CD4-positive, alpha-beta T cell (primary cell): ENCODE data around the gene VAPB. TPM values are rescaled to one million over a fixed set of nuclear protein-coding genes. Genes with fewer than 3 reads are reported as not detected.

Experiments used
- ATAC-seq: fragments of 200-7000 bp; cut with Tn5 transposase; one replicate; pipeline ENCODE4 v1.10.0; 2022; ENCODE audit warnings: mild to moderate bottlenecking; ENCODE audit not compliant: poor library complexity
- CTCF ChIA-PET: fragments of 350-600 bp; sonication (Branson Sonifier 250); formaldehyde crosslinking; loops from one replicate; lab custom pipeline; 2021; ENCODE audit warnings: antibody characterized with exemption, inconsistent platforms; lab: Charles Lee
- POLR2A ChIA-PET: fragments of 350-600 bp; sonication (Branson Sonifier 250); formaldehyde crosslinking; loops from one replicate; lab custom pipeline; 2021; ENCODE audit warnings: antibody characterized with exemption, inconsistent platforms; lab: Charles Lee
- DNase-seq, 14 experiments: peaks; one replicate each; pipeline ENCODE4 v3.0.0-alpha.2; 2013 to 2020; ENCODE audit warnings: mixed read lengths in 2 of 14
- H3K27ac ChIP-seq, 2 donors: one replicate each; pipeline versions ENCODE4 v1.5.1 to v1.7.0; 2013; ENCODE audit warnings: low read length in 2 of 2, low read depth in 1 of 2, mild to moderate bottlenecking in 1 of 2
- H3K27me3 ChIP-seq, 2 experiments: 1 replicate in 1 of 2; 2 replicates in 1 of 2; pipeline versions ENCODE4 v1.6.1 to v1.7.0; 2013; ENCODE audit warnings: low read length in 2 of 2, control low read depth in 1 of 2, mild to moderate bottlenecking in 1 of 2, moderate library complexity in 1 of 2; ENCODE audit not compliant: insufficient read depth in 2 of 2, control insufficient read depth in 1 of 2
- H3K36me3 ChIP-seq: one replicate; pipeline ENCODE4 v1.6.1; 2013; ENCODE audit warnings: low read length, control low read depth; ENCODE audit not compliant: insufficient read depth
- H3K4me1 ChIP-seq: one replicate; pipeline ENCODE4 v1.6.1; 2013; ENCODE audit warnings: low read length, control low read depth; ENCODE audit not compliant: insufficient read depth
- H3K4me3 ChIP-seq: one replicate; pipeline ENCODE4 v1.5.1; 2013; ENCODE audit warnings: mild to moderate bottlenecking, low read length, moderate library complexity
- H3K9me3 ChIP-seq, 2 experiments: 1 replicate in 1 of 2; 2 replicates in 1 of 2; pipeline versions ENCODE4 v1.6.1 to v1.7.0; 2013; ENCODE audit warnings: low read length in 2 of 2, mild to moderate bottlenecking in 2 of 2, control low read depth in 1 of 2, moderate library complexity in 1 of 2; ENCODE audit not compliant: control insufficient read depth in 1 of 2, insufficient read depth in 1 of 2
- H3K27ac Mint-ChIP-seq: one replicate; pipeline ENCODE4 v1.8.0; 2020; ENCODE audit warnings: mixed read lengths
- H3K27me3 Mint-ChIP-seq: one replicate; pipeline ENCODE4 v1.8.0; 2021; ENCODE audit warnings: mixed read lengths
- H3K36me3 Mint-ChIP-seq: one replicate; pipeline ENCODE4 v1.8.0; 2021; ENCODE audit warnings: low read depth, mixed read lengths
- H3K4me1 Mint-ChIP-seq: one replicate; pipeline ENCODE4 v1.8.0; 2021; ENCODE audit warnings: low read depth, mixed read lengths
- H3K4me3 Mint-ChIP-seq: one replicate; pipeline ENCODE4 v1.8.0; 2020; ENCODE audit warnings: mild to moderate bottlenecking, mixed read lengths
- H3K9me3 Mint-ChIP-seq: one replicate; pipeline ENCODE4 v1.8.0; 2020; ENCODE audit warnings: mixed read lengths
- intact Hi-C, 2 experiments: fragments of 100-400 bp; cut with DNase I in 1 of 2; cut with micrococcal nuclease in 1 of 2; formaldehyde crosslinking; loops; one replicate each; pipeline versions ENCODE4 v1.15.1 to v1.9.0; 2023 to 2025; cut with DNase I, micrococcal nuclease
- total RNA-seq, 174 experiments: library from RNA in 2 of 174; stranded (reverse) in 2 of 174; gene quantifications; one replicate each; pipeline ENCODE4 v1.2.3 and lab custom pipeline; 2021 to 2026
- TF ChIP-seq, protein P1 (sequence below): fragments of 200-600 bp; IDR thresholded peaks from one replicate; pipeline ENCODE4 v1.8.0; 2022; ENCODE audit warnings: antibody characterized with exemption, mild to moderate bottlenecking

The VAPB gene
- total RNA-seq, 2 experiments from 2014 or later, result 25.2 to 29.4 TPM

DNA sequence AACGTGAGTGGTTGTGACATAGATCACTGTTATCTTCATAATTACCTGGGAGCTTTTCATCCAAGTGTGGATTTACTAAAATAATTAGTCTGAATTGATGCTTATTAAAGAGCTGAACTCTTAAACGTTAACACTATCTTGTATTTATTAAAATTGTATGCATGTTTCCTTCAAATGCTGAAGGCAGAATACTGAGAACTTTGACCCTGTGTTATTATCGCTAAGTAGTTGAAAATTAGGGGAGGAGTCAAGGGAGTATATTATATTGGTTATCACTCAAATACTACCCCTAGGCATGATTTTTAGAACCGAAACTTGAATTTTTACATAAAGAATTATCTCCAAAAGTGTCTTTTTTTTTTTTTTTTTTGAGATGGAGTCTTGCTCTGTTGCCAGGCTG lies 5.8 kb downstream of the VAPB start:
- Histone ChIP-seq H3K27me3 (no peaks in the 10 kb centered on the region), H3K4me3 (no peak overlapping the region), H3K36me3 (peaks cover 34% of the 10 kb centered on the region), H3K27ac (no peak overlapping the region), H3K9me3 (no peaks in the 10 kb centered on the region), H3K4me1 (peaks cover 45% of the 10 kb centered on the region)
- intact Hi-C loops, result loop anchor here (5.0 to 10.0 kb wide), 3 partner anchors 50 to 2000 kb away; partner anchors contain the start of genes AURKA (in 1 of the 2) and CSTF1 (in 1 of the 2)
- Mint-ChIP-seq H3K36me3 (peaks cover 56% of the 10 kb centered on the region), H3K9me3 (no peaks in the 10 kb centered on the region), H3K27ac (no peak overlapping the region), H3K4me1 (peaks cover 89% of the 10 kb centered on the region), H3K27me3 (no peaks in the 10 kb centered on the region), H3K4me3 (no peak overlapping the region)
- ChIA-PET POLR2A (no interaction called here), CTCF (interaction anchor here (1.0 kb wide), 1 partner anchor 85 kb away, joined by 3 read pairs; the partner anchor contains the start of gene RAB22A)
- DNase-seq, result no peak
- ATAC-seq, result no peak
- TF ChIP-seq, protein P1, sequence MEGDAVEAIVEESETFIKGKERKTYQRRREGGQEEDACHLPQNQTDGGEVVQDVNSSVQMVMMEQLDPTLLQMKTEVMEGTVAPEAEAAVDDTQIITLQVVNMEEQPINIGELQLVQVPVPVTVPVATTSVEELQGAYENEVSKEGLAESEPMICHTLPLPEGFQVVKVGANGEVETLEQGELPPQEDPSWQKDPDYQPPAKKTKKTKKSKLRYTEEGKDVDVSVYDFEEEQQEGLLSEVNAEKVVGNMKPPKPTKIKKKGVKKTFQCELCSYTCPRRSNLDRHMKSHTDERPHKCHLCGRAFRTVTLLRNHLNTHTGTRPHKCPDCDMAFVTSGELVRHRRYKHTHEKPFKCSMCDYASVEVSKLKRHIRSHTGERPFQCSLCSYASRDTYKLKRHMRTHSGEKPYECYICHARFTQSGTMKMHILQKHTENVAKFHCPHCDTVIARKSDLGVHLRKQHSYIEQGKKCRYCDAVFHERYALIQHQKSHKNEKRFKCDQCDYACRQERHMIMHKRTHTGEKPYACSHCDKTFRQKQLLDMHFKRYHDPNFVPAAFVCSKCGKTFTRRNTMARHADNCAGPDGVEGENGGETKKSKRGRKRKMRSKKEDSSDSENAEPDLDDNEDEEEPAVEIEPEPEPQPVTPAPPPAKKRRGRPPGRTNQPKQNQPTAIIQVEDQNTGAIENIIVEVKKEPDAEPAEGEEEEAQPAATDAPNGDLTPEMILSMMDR, result no peak

DNA sequence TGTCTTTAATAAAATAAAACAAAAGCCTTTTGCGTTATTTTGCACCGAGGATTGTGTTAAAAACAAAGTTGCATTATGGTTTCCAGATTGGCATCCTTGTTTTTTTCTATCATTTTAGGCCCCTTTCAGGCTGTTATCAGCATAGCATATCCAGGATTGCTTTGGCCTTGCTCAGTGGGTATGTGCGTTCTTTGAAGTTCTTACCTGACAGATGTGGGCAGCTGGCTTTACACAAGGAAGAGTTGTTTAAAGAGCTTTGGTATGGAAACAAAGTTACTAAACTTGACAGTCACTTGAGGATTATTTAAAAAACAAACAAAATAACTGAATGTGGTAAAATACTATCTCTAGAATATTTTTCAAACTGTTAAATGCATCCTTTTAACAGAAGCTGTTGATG lies 6.6 kb downstream of the VAPB start:
- Histone ChIP-seq H3K9me3 (no peaks in the 10 kb centered on the region), H3K4me1 (peaks cover 41% of the 10 kb centered on the region), H3K36me3 (peaks cover 34% of the 10 kb centered on the region), H3K27ac (no peak overlapping the region), H3K4me3 (no peak overlapping the region), H3K27me3 (no peaks in the 10 kb centered on the region)
- peak overlapping the region; percentile 57 for H3K27ac Mint-ChIP-seq
- TF ChIP-seq, protein P1, result no peak
- no peak for ATAC-seq
- DNase-seq, result no peak
- peaks cover 81% of the 10 kb centered on the region for H3K4me1 Mint-ChIP-seq
- no peak overlapping the region for H3K4me3 Mint-ChIP-seq
- ChIA-PET POLR2A (no interaction called here), CTCF (no interaction called here)
- intact Hi-C loops, result loop anchor here (10.0 kb wide), 2 partner anchors 49 to 2001 kb away; partner anchors contain the start of genes AURKA (in 1 of the 2) and CSTF1 (in 1 of the 2)
- H3K27me3 Mint-ChIP-seq, result no peaks in the 10 kb centered on the region
- peaks cover 50% of the 10 kb centered on the region for H3K36me3 Mint-ChIP-seq
- no peaks in the 10 kb centered on the region for H3K9me3 Mint-ChIP-seq

DNA sequence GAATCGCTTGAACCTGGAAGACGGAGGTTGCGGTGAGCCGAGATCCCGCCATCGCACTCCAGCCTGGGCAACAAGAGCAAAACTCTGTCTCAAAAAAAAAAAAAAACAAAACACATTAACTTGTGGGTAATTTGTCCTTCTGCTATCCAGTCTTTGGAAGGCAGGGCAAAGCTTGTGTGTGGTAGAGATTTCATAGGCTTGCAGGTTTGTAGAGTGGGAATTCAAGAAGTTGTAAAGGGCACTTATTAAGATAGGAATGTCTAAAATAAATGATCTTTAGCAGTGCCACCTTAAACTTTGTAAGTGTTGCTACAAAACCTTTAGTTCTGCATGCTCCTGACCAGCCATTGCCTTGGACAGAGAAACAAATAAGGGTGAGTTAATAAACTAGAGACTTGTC lies 8.4 kb downstream of the VAPB start:
- intact Hi-C loops, result loop anchor here (10.0 kb wide), 2 partner anchors 47 to 2003 kb away; partner anchors contain the start of genes AURKA (in 1 of the 2) and CSTF1 (in 1 of the 2)
- Histone ChIP-seq H3K4me3 (no peak overlapping the region), H3K4me1 (peaks cover 34% of the 10 kb centered on the region), H3K9me3 (no peaks in the 10 kb centered on the region), H3K27me3 (no peaks in the 10 kb centered on the region), H3K27ac (no peak overlapping the region), H3K36me3 (peaks cover 18% of the 10 kb centered on the region)
- no peaks in the 10 kb centered on the region for H3K9me3 Mint-ChIP-seq
- no peak overlapping the region for H3K4me3 Mint-ChIP-seq
- H3K4me1 Mint-ChIP-seq, result peaks cover 63% of the 10 kb centered on the region
- ATAC-seq (no peak), DNase-seq (no peak)
- peak overlapping the region; percentile 4 for H3K27ac Mint-ChIP-seq
- peaks cover 33% of the 10 kb centered on the region for H3K36me3 Mint-ChIP-seq
- ChIA-PET POLR2A (no interaction called here), CTCF (no interaction called here)
- H3K27me3 Mint-ChIP-seq, result no peaks in the 10 kb centered on the region
- TF ChIP-seq, protein P1, result no peak
